Kidney capillary endothelial cell (primary cell): ENCODE data around the gene RCN1.
"Not testable (repeated sequence)": the region's sequence is repeated elsewhere in the genome, so short reads cannot be mapped to it uniquely, and the experiment has no call there.

Experiments used
- DNase-seq: peaks from one replicate; pipeline ENCODE4 v3.0.0-alpha.2; 2018; ENCODE audit warnings: low spot score

The RCN1 gene

GRCh38 chr11:32090545-32091370 lies at the start of gene RCN1:
RCN1 (plus strand) TSS chr11:32091074; CDS start chr11:32091197, 123 bp downstream.
- DNase-seq, result peak; percentile 69

GRCh38 chr11:32043737-32044136 lies 47.1 kb upstream of the RCN1 start:
- no peak for DNase-seq

GRCh38 chr11:32044158-32044863 lies 46.6 kb upstream of the RCN1 start:
- no peak for DNase-seq

GRCh38 chr11:32045456-32045855 lies 45.4 kb upstream of the RCN1 start:
- no peak for DNase-seq

GRCh38 chr11:32050264-32050663 lies 40.6 kb upstream of the RCN1 start:
- DNase-seq, result no peak

- DNase-seq, result peak; percentile 63
Observed at GRCh38 chr11:32052215-32052614, 38.7 kb upstream of the RCN1 start.

- no peak for DNase-seq
Observed at GRCh38 chr11:32053151-32053888, 37.6 kb upstream of the RCN1 start.

GRCh38 chr11:32055861-32056260 lies 35.0 kb upstream of the RCN1 start:
- DNase-seq, result no peak

- DNase-seq, result no peak
Observed at GRCh38 chr11:32056438-32056837, 34.4 kb upstream of the RCN1 start.

GRCh38 chr11:32059686-32060462 lies 31.0 kb upstream of the RCN1 start:
- no peak for DNase-seq

GRCh38 chr11:32062540-32062939 lies 28.3 kb upstream of the RCN1 start:
- DNase-seq, result no peak

- not testable (repeated sequence) for DNase-seq
Observed at GRCh38 chr11:32063031-32063430, 27.8 kb upstream of the RCN1 start.

GRCh38 chr11:32065865-32066629 lies 24.8 kb upstream of the RCN1 start:
- DNase-seq, result no peak

- no peak for DNase-seq
Observed at GRCh38 chr11:32068134-32068870, 22.6 kb upstream of the RCN1 start.

GRCh38 chr11:32069361-32070058 lies 21.4 kb upstream of the RCN1 start:
- DNase-seq, result no peak

GRCh38 chr11:32070692-32071091 lies 20.2 kb upstream of the RCN1 start:
- DNase-seq, result no peak

- DNase-seq, result no peak
Observed at GRCh38 chr11:32071811-32072210, 19.1 kb upstream of the RCN1 start.

GRCh38 chr11:32072872-32073643 lies 17.8 kb upstream of the RCN1 start:
- no peak for DNase-seq

- DNase-seq, result no peak
Observed at GRCh38 chr11:32073644-32074026, 17.2 kb upstream of the RCN1 start.
